ENCODE measurements around the gene SETD2. TPM values are rescaled to one million over a fixed set of nuclear protein-coding genes. Genes with fewer than 3 reads are reported as not detected.

SETD2 gene
- total RNA-seq, 1 donor from 2014 or later: 26.4 TPM

DNA sequence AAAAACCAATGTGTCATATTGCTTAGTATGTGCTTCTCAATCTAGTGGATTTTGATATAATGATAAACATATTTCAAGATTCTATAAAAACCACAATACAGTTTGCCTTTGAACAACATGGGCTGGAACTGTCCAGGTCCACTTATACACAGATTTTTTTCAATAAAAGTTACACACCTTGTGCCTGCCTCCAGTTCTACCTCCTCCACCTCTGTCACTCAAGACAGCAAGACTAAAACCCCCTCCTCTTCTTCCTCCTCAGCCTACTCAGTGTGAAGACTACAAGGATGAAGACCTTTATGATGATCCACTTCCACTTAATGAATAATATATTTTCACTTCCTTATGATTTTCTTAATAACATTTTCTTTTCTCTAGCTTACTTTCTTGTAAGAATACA is 5.7 kb downstream of the SETD2 start:
- intact Hi-C loops (cut with micrococcal nuclease): no loop called here
- DNase-seq: no peak
- H3K4me3 ChIP-seq: no peak overlapping the region
- H3K4me1 ChIP-seq: peaks cover 90% of the 10 kb centered on the region
- no peaks in the 10 kb centered on the region for H3K9me3 ChIP-seq (replicated peaks)
- H3K27me3 ChIP-seq (ENCODE audit: low read depth): no peaks in the 10 kb centered on the region
- TF ChIP-seq, protein P1, sequence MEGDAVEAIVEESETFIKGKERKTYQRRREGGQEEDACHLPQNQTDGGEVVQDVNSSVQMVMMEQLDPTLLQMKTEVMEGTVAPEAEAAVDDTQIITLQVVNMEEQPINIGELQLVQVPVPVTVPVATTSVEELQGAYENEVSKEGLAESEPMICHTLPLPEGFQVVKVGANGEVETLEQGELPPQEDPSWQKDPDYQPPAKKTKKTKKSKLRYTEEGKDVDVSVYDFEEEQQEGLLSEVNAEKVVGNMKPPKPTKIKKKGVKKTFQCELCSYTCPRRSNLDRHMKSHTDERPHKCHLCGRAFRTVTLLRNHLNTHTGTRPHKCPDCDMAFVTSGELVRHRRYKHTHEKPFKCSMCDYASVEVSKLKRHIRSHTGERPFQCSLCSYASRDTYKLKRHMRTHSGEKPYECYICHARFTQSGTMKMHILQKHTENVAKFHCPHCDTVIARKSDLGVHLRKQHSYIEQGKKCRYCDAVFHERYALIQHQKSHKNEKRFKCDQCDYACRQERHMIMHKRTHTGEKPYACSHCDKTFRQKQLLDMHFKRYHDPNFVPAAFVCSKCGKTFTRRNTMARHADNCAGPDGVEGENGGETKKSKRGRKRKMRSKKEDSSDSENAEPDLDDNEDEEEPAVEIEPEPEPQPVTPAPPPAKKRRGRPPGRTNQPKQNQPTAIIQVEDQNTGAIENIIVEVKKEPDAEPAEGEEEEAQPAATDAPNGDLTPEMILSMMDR (IDR thresholded peaks at IDR 0.05; ENCODE audit: borderline replicate concordance): no peak
- no peak overlapping the region for H3K27ac ChIP-seq (replicated peaks)
- no peaks in the 10 kb centered on the region for H3K36me3 ChIP-seq

GRCh38 chr3:47156396-47156795 is 7.5 kb downstream of the SETD2 start:
- Histone ChIP-seq H3K4me3 (no peak overlapping the region), H3K4me1 (peaks cover 84% of the 10 kb centered on the region), H3K27me3 (ENCODE audit: low read depth) (no peaks in the 10 kb centered on the region), H3K36me3 (no peaks in the 10 kb centered on the region), H3K9me3 (replicated peaks) (no peaks in the 10 kb centered on the region), H3K27ac (replicated peaks) (no peak overlapping the region)
- no peak for DNase-seq
- TF ChIP-seq, protein P1 (IDR thresholded peaks at IDR 0.05; ENCODE audit: borderline replicate concordance): no peak
- intact Hi-C loops (cut with micrococcal nuclease): no loop called here

DNA sequence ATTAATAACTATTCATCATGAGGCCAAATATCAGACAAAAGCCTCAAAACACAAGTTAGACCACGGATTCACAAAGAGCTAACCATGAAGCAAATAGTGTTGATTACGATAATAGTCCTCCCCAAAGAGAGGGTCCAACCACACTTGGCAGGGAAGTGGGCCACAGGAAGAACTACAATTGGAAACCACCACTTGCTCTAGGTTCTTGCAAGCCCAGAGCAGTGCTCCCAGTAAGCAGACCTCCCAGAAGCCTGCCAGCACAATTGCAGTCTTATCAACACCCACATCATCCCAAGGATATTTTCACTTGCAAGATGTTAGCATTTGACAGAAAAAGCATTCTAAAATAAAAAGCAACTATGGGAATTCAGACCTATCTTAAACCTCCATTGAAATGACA is 11.3 kb downstream of the SETD2 start:
- Histone ChIP-seq H3K4me3 (no peak overlapping the region), H3K36me3 (no peaks in the 10 kb centered on the region), H3K9me3 (replicated peaks) (no peaks in the 10 kb centered on the region), H3K27me3 (ENCODE audit: low read depth) (no peaks in the 10 kb centered on the region), H3K27ac (replicated peaks) (no peak overlapping the region), H3K4me1 (peaks cover 64% of the 10 kb centered on the region)
- intact Hi-C loops (cut with micrococcal nuclease): no loop called here
- TF ChIP-seq, protein P1 (IDR thresholded peaks at IDR 0.05; ENCODE audit: borderline replicate concordance): no peak
- DNase-seq: no peak

DNA sequence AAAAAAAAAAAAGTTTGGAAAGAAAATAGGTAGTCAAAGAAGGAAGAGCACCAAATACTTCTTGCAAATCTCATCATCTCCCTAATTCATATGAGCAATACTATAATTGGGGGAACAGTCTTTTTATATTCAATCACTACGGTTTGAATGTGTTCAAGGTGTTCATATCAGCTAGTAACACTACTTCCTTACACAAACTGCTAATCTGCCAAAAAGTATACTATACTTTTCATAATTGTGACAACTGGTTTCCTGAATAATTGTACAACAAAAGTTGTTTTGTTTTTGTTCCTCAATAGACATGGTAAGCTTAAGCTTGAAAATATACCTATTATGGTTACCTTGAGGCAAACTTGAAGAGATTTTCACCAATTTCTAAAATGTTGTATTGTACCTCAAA is 12.1 kb downstream of the SETD2 start:
- Histone ChIP-seq H3K27me3 (ENCODE audit: low read depth) (no peaks in the 10 kb centered on the region), H3K36me3 (no peaks in the 10 kb centered on the region), H3K9me3 (replicated peaks) (no peaks in the 10 kb centered on the region), H3K27ac (replicated peaks) (no peak overlapping the region), H3K4me1 (peaks cover 57% of the 10 kb centered on the region), H3K4me3 (no peak overlapping the region)
- TF ChIP-seq, protein P1 (IDR thresholded peaks at IDR 0.05; ENCODE audit: borderline replicate concordance): no peak
- intact Hi-C loops (cut with micrococcal nuclease): no loop called here
- DNase-seq: no peak

DNA sequence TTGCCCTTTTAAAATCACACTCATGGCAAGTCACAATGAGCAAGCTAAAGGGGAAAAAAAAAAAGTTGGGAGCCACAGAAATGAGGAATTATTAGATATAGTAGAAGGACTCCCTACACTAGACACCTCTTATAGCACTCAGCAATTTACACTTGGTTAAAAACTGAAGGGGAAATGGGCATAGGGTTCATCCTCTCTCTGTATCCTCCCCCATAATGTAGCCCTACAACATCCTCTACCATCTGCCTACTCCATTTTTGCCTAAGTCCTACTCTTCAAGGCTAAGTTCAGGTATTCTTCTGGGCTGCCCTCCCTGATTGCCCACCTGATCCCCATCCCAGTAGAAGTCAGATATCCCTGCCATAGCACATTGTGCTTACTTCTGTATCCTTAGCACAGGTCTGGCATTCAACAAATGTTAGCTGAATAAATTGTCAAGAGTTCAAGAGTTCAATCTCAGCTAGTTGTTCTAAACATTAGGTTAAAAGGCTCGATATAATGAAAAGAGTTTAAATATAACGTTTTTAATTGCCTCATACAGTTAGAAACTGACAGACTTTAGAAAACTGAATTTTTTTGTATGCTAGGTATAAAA is 14.5 kb downstream of the SETD2 start:
- Histone ChIP-seq H3K27me3 (ENCODE audit: low read depth) (no peaks in the 10 kb centered on the region), H3K27ac (replicated peaks) (no peak overlapping the region), H3K4me1 (peaks cover 54% of the 10 kb centered on the region), H3K36me3 (no peaks in the 10 kb centered on the region), H3K4me3 (no peak overlapping the region), H3K9me3 (replicated peaks) (no peaks in the 10 kb centered on the region)
- TF ChIP-seq, protein P1 (IDR thresholded peaks at IDR 0.05; ENCODE audit: borderline replicate concordance): no peak
- DNase-seq: no peak
- intact Hi-C loops (cut with micrococcal nuclease): no loop called here

All from left ventricle myocardium inferior (tissue), 1 donor.